ENCODE results near the gene MORC4.
A peak's percentile ranks its signal among the peaks of the same experiment; 100 is the strongest.

The MORC4 gene

GRCh38 chrX:106952538-106952937 lies 47.5 kb downstream of the MORC4 start:
- no peak for DNase-seq

GRCh38 chrX:106952089-106952488 lies 47.9 kb downstream of the MORC4 start:
- no peak for DNase-seq

- DNase-seq, result no peak
Observed at GRCh38 chrX:106951230-106951629, 48.8 kb downstream of the MORC4 start.

- no peak for DNase-seq
Observed at GRCh38 chrX:106950381-106950780, 49.6 kb downstream of the MORC4 start.

- no peak for DNase-seq
Observed at GRCh38 chrX:106949366-106949765, 50.6 kb downstream of the MORC4 start.

- no peak for DNase-seq
Observed at GRCh38 chrX:106948641-106949040, 51.4 kb downstream of the MORC4 start.

GRCh38 chrX:106946464-106946863 lies 53.5 kb downstream of the MORC4 start:
- no peak for DNase-seq

GRCh38 chrX:106940068-106940467 lies 59.9 kb downstream of the MORC4 start:
- DNase-seq, result no peak

- DNase-seq, result no peak
Observed at GRCh38 chrX:106939566-106939965, 60.4 kb downstream of the MORC4 start.

- DNase-seq, result no peak
Observed at GRCh38 chrX:106936246-106936645, 63.8 kb downstream of the MORC4 start.

GRCh38 chrX:106935175-106935574 lies 64.8 kb downstream of the MORC4 start:
- no peak for DNase-seq

- peak; percentile 47 for DNase-seq
Observed at GRCh38 chrX:106933538-106933961, 66.5 kb downstream of the MORC4 start.

GRCh38 chrX:106932960-106933537 lies 67.0 kb downstream of the MORC4 start:
- DNase-seq, result peak; percentile 9

- no peak for DNase-seq
Observed at GRCh38 chrX:106932492-106932923, 67.5 kb downstream of the MORC4 start.

- peak; percentile 3 for DNase-seq
Observed at GRCh38 chrX:106931831-106932491, 68.1 kb downstream of the MORC4 start.

- no peak for DNase-seq
Observed at GRCh38 chrX:106928227-106928626, 71.8 kb downstream of the MORC4 start.

GRCh38 chrX:106927700-106928099 lies 72.3 kb downstream of the MORC4 start:
- DNase-seq, result no peak

GRCh38 chrX:106927023-106927422 lies 73.0 kb downstream of the MORC4 start:
- no peak for DNase-seq

- DNase-seq, result no peak
Observed at GRCh38 chrX:106921637-106922036, 78.4 kb downstream of the MORC4 start.

GRCh38 chrX:106919932-106920452 lies 80.0 kb downstream of the MORC4 start, which contains the start of gene CLDN2:
Gene CLDN2 (plus strand): TSS chrX:106920402. CDS start chrX:106928229, 7,827 bp downstream.
- DNase-seq, result no peak

GRCh38 chrX:106917830-106918500 lies 82.0 kb downstream of the MORC4 start:
- DNase-seq, result peak; percentile 81

GRCh38 chrX:106912864-106913263 lies 87.1 kb downstream of the MORC4 start:
- DNase-seq, result no peak

- no peak for DNase-seq
Observed at GRCh38 chrX:106906361-106906760, 93.7 kb downstream of the MORC4 start.

All from hematopoietic multipotent progenitor cell treated with erythropoietin and hydrocortisone succinate and interleukin-3 and kit ligand, for 4 days (in vitro differentiated cells).